A673 (cell line): ENCODE measurements around the gene GALNT7. TPM values are rescaled to one million over a fixed set of nuclear protein-coding genes. Genes with fewer than 3 reads are reported as not detected.

Source experiments
- BruUV-seq: library from RNA; stranded (reverse); fragments of 400-500 nt; replicated peaks from 2 replicates; lab custom pipeline; 2021; lab: Mats Ljungman, UMichigan
- CTCF ChIA-PET: fragments of 300-600 bp; sonication (Branson Sonifier 250); formaldehyde crosslinking; loops from one replicate; lab custom pipeline; 2022; ENCODE audit warnings: antibody characterized with exemption; lab: Charles Lee
- POLR2A ChIA-PET: fragments of 300-600 bp; sonication (Branson Sonifier 250); formaldehyde crosslinking; loops from one replicate; lab custom pipeline; 2022; ENCODE audit warnings: antibody characterized with exemption; ENCODE audit not compliant: low non-redundant PET; lab: Charles Lee
- DNase-seq: peaks from one replicate; pipeline ENCODE4 v3.0.0-alpha.2; 2015; ENCODE audit warnings: low spot score
- H3K27ac ChIP-seq: fragments of 200-600 bp; sonication (generic); 2 replicates; pipeline ENCODE4 v1.5.1; 2016; ENCODE audit warnings: mixed run types, low read depth, mild to moderate bottlenecking, mixed read lengths, antibody characterized with exemption, low read length; ENCODE audit not compliant: poor library complexity, severe bottlenecking
- H3K27me3 ChIP-seq: fragments of 200-600 bp; sonication (generic); replicated peaks from 2 replicates; pipeline ENCODE4 v1.6.1; 2017; ENCODE audit warnings: mixed run types, low read depth, mild to moderate bottlenecking, mixed read lengths, antibody characterized with exemption, low read length; ENCODE audit not compliant: insufficient read depth, poor library complexity
- H3K36me3 ChIP-seq: fragments of 200-600 bp; sonication (generic); 2 replicates; pipeline ENCODE4 v1.6.1; 2016; ENCODE audit warnings: mixed run types, mild to moderate bottlenecking, mixed read lengths, antibody characterized with exemption, low read length; ENCODE audit not compliant: insufficient read depth, poor library complexity, severe bottlenecking
- H3K4me1 ChIP-seq: fragments of 200-600 bp; sonication (generic); 2 replicates; pipeline ENCODE4 v1.6.1; 2017; ENCODE audit warnings: mixed run types, mild to moderate bottlenecking, mixed read lengths, antibody characterized with exemption, low read length; ENCODE audit not compliant: insufficient read depth, poor library complexity, severe bottlenecking
- H3K4me3 ChIP-seq: fragments of 200-600 bp; sonication (generic); 2 replicates; pipeline ENCODE4 v1.5.1; 2016; ENCODE audit warnings: low read depth, mixed run types, mild to moderate bottlenecking, mixed read lengths, low read length; ENCODE audit not compliant: poor library complexity, severe bottlenecking
- H3K9me3 ChIP-seq: fragments of 200-600 bp; sonication (generic); 2 replicates; pipeline ENCODE4 v1.6.1; 2016; ENCODE audit warnings: mixed run types, low read depth, mild to moderate bottlenecking, mixed read lengths, antibody characterized with exemption, low read length; ENCODE audit not compliant: poor library complexity, severe bottlenecking
- EZH2 ChIP-seq: fragments of 200-600 bp; sonication (generic); IDR thresholded peaks from 2 replicates; pipeline ENCODE4 v1.6.1; 2017; ENCODE audit warnings: borderline replicate concordance, low read depth, mild to moderate bottlenecking, mixed read lengths, antibody characterized with exemption, low read length; ENCODE audit not compliant: poor library complexity, severe bottlenecking
- intact Hi-C: fragments of 100-400 bp; cut with micrococcal nuclease; formaldehyde crosslinking; loops from one replicate; pipeline ENCODE4 v1.10.0; 2022; ENCODE audit not compliant: unreplicated experiment
- total RNA-seq: library from RNA; stranded (reverse); gene quantifications from 2 replicates; pipeline ENCODE4 v1.2.3, GENCODE V29; 2021
- TF ChIP-seq, protein P1 (sequence below): fragments of 300-800, 200-600 bp; sonication (generic); conservative IDR thresholded peaks from 2 replicates; pipeline ENCODE4 v1.5.1; 2017; ENCODE audit warnings: low read depth, mild to moderate bottlenecking, antibody characterized with exemption, low read length, moderate library complexity, mixed read lengths

Gene GALNT7
- total RNA-seq, 1 experiment from 2014 or later, result 89.7 TPM

DNA sequence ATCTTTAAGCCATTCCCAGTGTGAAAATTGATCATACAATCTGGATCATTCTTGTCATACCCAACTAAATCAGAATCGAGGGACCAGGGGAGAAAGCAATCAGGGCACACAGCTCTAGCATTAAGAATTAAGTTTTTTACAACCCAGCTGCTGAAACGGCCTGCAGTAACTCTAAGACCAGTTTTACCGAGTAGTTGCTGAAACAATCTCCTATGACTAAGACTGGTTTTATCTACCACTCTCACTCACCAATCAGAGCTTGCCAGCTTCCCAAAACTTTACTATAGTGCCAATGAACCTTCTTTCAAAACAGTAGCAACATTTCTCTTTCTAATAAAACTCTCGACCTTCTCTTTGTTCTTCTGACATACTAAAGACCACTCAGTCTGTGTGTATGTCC is 199.3 kb downstream of the GALNT7 start:
- Histone ChIP-seq H3K9me3 (no peaks in the 10 kb centered on the region), H3K4me3 (peak overlapping the region; percentile 3), H3K27me3 (no peaks in the 10 kb centered on the region), H3K27ac (peak overlapping the region; percentile 47), H3K36me3 (no peaks in the 10 kb centered on the region), H3K4me1 (peaks cover 12% of the 10 kb centered on the region)
- TF ChIP-seq EZH2, result no peak
- TF ChIP-seq, protein P1, sequence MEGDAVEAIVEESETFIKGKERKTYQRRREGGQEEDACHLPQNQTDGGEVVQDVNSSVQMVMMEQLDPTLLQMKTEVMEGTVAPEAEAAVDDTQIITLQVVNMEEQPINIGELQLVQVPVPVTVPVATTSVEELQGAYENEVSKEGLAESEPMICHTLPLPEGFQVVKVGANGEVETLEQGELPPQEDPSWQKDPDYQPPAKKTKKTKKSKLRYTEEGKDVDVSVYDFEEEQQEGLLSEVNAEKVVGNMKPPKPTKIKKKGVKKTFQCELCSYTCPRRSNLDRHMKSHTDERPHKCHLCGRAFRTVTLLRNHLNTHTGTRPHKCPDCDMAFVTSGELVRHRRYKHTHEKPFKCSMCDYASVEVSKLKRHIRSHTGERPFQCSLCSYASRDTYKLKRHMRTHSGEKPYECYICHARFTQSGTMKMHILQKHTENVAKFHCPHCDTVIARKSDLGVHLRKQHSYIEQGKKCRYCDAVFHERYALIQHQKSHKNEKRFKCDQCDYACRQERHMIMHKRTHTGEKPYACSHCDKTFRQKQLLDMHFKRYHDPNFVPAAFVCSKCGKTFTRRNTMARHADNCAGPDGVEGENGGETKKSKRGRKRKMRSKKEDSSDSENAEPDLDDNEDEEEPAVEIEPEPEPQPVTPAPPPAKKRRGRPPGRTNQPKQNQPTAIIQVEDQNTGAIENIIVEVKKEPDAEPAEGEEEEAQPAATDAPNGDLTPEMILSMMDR, result no peak
- BruUV-seq, result no TSS peak
- POLR2A ChIA-PET, result no interaction called here
- CTCF ChIA-PET, result no interaction called here
- intact Hi-C loops, result no loop called here
- DNase-seq, result peak; percentile 31

DNA sequence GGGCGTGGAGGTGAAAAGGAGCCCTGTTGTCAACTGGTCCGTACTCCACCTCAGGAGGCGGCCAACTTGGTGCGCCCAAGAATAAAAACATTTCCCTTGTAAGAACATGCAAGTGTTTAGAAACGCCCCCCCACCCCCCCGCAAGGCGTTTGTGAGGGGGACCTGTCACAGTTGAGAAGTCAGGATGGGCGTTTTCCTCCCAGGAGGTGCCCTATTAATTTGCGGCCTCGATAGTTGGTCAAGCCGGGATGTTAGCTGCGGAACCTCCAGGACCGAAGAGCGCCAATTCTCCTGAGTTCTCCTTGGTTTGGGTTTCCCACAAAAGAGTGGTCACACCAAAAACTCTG is 201.5 kb downstream of the GALNT7 start:
- Histone ChIP-seq H3K27ac (peak overlapping the region; percentile 63), H3K36me3 (peaks cover 13% of the 10 kb centered on the region), H3K4me1 (peaks cover 18% of the 10 kb centered on the region), H3K27me3 (no peaks in the 10 kb centered on the region), H3K9me3 (no peaks in the 10 kb centered on the region), H3K4me3 (peak overlapping the region; percentile 91)
- intact Hi-C loops, result loop anchor here (2.0 to 5.0 kb wide), 2 partner anchors 35 to 42 kb away; partner anchors contain the start of gene HMGB2
- BruUV-seq, result no TSS peak
- DNase-seq, result no peak
- POLR2A ChIA-PET, result interaction anchor here (0.6 to 2.3 kb wide), 5 partner anchors 36 to 784 kb away, joined by 3 to 30 read pairs (median 5); partner anchors contain the start of gene HMGB2
- CTCF ChIA-PET, result interaction anchor here (0.7 to 1.2 kb wide), 4 partner anchors 39 to 108 kb away, joined by 3 to 5 read pairs (median 4); no protein-coding TSS in a partner anchor
- TF ChIP-seq, protein P1, result no peak
- no peak for TF ChIP-seq EZH2

DNA sequence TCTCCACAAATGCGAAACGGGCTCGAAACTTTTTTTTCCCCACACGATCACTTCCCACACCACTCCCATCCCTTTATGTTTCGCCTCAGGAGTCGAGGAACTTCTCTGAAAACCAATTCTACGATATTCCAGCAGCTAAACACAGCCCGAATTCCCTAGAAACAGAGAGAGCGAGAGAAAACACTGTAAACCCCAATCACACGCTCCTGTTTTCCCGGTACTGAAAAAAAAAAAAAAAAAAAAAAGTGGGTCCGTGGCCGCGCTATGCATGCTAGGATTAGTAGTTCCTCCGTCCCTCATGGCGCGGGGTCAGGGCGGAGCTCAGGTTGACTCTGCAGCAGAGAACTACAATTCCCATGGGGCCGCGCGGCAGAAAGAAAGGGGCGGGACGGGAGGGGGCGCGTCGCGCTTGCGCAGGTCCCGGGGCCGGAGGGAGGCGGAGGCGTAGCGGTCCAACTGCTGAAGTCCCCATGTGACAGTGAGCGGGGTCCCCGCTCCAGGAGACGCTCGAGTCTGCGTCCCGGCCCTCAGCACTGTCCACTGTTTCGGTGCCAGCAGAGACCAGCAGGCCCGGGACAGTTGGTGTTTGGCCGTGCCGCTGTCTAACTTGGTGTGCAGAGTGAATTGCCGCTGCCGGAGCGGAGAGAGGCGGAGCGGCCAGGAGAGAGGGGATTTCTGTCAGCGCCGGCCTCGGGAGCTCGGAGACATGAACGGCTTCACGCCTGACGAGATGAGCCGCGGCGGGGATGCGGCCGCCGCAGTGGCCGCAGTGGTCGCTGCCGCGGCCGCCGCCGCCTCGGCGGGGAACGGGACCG is 202.1 kb downstream of the GALNT7 start, which contains the start of gene SAP30:
TSS of gene SAP30 (plus strand) at position 478 of the 815 bp plus-strand sequence. CDS start at position 707, 229 bp downstream.
- peak; percentile 99 for DNase-seq
- BruUV-seq, result no TSS peak
- intact Hi-C loops, result loop anchor here (2.0 to 5.0 kb wide), 2 partner anchors 36 to 42 kb away; partner anchors contain the start of gene HMGB2
- Histone ChIP-seq H3K4me1 (peaks cover 18% of the 10 kb centered on the region), H3K9me3 (no peaks in the 10 kb centered on the region), H3K36me3 (peaks cover 19% of the 10 kb centered on the region), H3K27ac (peak within 1 kb of the TSS; percentile 90), H3K4me3 (peak within 1 kb of the TSS; percentile 91), H3K27me3 (no peaks in the 10 kb centered on the region)
- CTCF ChIA-PET, result interaction anchor here (0.6 to 1.2 kb wide), 5 partner anchors 29 to 107 kb away, joined by 3 to 5 read pairs (median 4); no protein-coding TSS in a partner anchor
- no peak for TF ChIP-seq EZH2
- TF ChIP-seq, protein P1, result no peak
- POLR2A ChIA-PET, result interaction anchor here (0.6 to 2.3 kb wide), 5 partner anchors 35 to 783 kb away, joined by 3 to 30 read pairs (median 5); partner anchors contain the start of gene HMGB2
